SK-N-SH treated with all-trans-retinoic acid at 6 μM for 48 hours (cell line): ENCODE results near the gene PCSK5.

Experiments used
- ATAC-seq: fragments of 200-7000 bp; cut with Tn5 transposase; 3 replicates; pipeline ENCODE4 v1.9.1; 2020; ENCODE audit warnings: mild to moderate bottlenecking, moderate library complexity
- ARNTL ChIP-seq: fragments of 450-650 bp; formaldehyde crosslinking; IDR thresholded peaks from 2 replicates; pipeline ENCODE4 v1.5.0; 2020; ENCODE audit warnings: low read depth, mild to moderate bottlenecking, moderate library complexity, borderline replicate concordance
- BACH2 ChIP-seq: fragments of 250-450 bp; sonication (Bioruptor Pico); IDR thresholded peaks from 2 replicates; pipeline ENCODE4 v1.9.0; 2021; ENCODE audit warnings: mild to moderate bottlenecking, borderline replicate concordance
- CREB5 ChIP-seq: fragments of 250-450 bp; sonication (Bioruptor Pico); IDR thresholded peaks from 2 replicates; pipeline ENCODE4 v1.5.1; 2020; ENCODE audit warnings: low read depth, mild to moderate bottlenecking, moderate library complexity
- CSDC2 ChIP-seq: fragments of 250-450 bp; sonication (Bioruptor Pico); IDR thresholded peaks from 2 replicates; pipeline ENCODE4 v1.5.0; 2020; ENCODE audit warnings: mild to moderate bottlenecking, moderate library complexity
- CSRNP3 ChIP-seq: fragments of 250-450 bp; sonication (Bioruptor Pico); IDR thresholded peaks from 2 replicates; pipeline ENCODE4 v1.5.1; 2021; ENCODE audit warnings: mild to moderate bottlenecking, moderate library complexity
- ESRRG ChIP-seq: fragments of 250-450 bp; sonication (Bioruptor Pico); IDR thresholded peaks from 2 replicates; pipeline ENCODE4 v1.6.1; 2021; ENCODE audit warnings: mild to moderate bottlenecking
- GLIS3 ChIP-seq: fragments of 250-450 bp; sonication (Bioruptor Pico); IDR thresholded peaks from 2 replicates; pipeline ENCODE4 v1.5.0; 2020; ENCODE audit warnings: mild to moderate bottlenecking, moderate library complexity
- ISL1 ChIP-seq: fragments of 250-450 bp; sonication (Bioruptor Pico); IDR thresholded peaks from 2 replicates; pipeline ENCODE4 v2.1.2; 2022; ENCODE audit warnings: mild to moderate bottlenecking, moderate library complexity
- OSR1 ChIP-seq: fragments of 250-450 bp; sonication (Bioruptor Pico); IDR thresholded peaks from 2 replicates; pipeline ENCODE4 v1.8.0; 2022; ENCODE audit warnings: moderate library complexity, mild to moderate bottlenecking, inconsistent platforms
- PATZ1 ChIP-seq: fragments of 250-450 bp; sonication (Bioruptor Pico); IDR thresholded peaks from 2 replicates; pipeline ENCODE4 v1.8.0; 2020; ENCODE audit warnings: mild to moderate bottlenecking, moderate library complexity, borderline replicate concordance
- POU6F1 ChIP-seq: fragments of 250-450 bp; sonication (Bioruptor Pico); IDR thresholded peaks from 2 replicates; pipeline ENCODE4 v1.8.0; 2021; ENCODE audit warnings: low read depth, mild to moderate bottlenecking, moderate library complexity, borderline replicate concordance
- PPARA ChIP-seq: fragments of 250-450 bp; sonication (Bioruptor Pico); IDR thresholded peaks from 2 replicates; pipeline ENCODE4 v1.5.0; 2020; ENCODE audit warnings: mild to moderate bottlenecking, borderline replicate concordance
- RARB ChIP-seq: fragments of 250-450 bp; sonication (Bioruptor Pico); IDR thresholded peaks from 2 replicates; pipeline ENCODE4 v1.8.0; 2021; ENCODE audit warnings: mild to moderate bottlenecking, moderate library complexity
- SNAI2 ChIP-seq: fragments of 250-450 bp; sonication (Bioruptor Pico); IDR thresholded peaks from 2 replicates; pipeline ENCODE4 v1.5.0; 2020; ENCODE audit warnings: mild to moderate bottlenecking, moderate library complexity
- TOX ChIP-seq: fragments of 250-450 bp; sonication (Bioruptor Pico); IDR thresholded peaks from 2 replicates; pipeline ENCODE4 v1.8.0; 2021; ENCODE audit warnings: mild to moderate bottlenecking, moderate library complexity, borderline replicate concordance
- TSHZ2 ChIP-seq: fragments of 250-450 bp; sonication (Bioruptor Pico); IDR thresholded peaks from 2 replicates; pipeline ENCODE4 v1.5.0; 2020; ENCODE audit warnings: mild to moderate bottlenecking, moderate library complexity
- ZC3H10 ChIP-seq: fragments of 250-450 bp; sonication (Bioruptor Pico); IDR thresholded peaks from 2 replicates; pipeline ENCODE4 v1.5.1; 2021; ENCODE audit warnings: mild to moderate bottlenecking, moderate library complexity
- ZFP3 ChIP-seq: fragments of 250-450 bp; sonication (Bioruptor Pico); IDR thresholded peaks from 2 replicates; pipeline ENCODE4 v1.5.0; 2020; ENCODE audit warnings: mild to moderate bottlenecking, moderate library complexity
- ZNF565 ChIP-seq: fragments of 450-650 bp; formaldehyde crosslinking; conservative IDR thresholded peaks from 2 replicates; pipeline ENCODE4 v1.5.0; 2020; ENCODE audit warnings: low read depth, mild to moderate bottlenecking, moderate library complexity
- ZNF8 ChIP-seq: fragments of 450-650 bp; formaldehyde crosslinking; IDR thresholded peaks from 2 replicates; pipeline ENCODE4 v1.5.0; 2020; ENCODE audit warnings: mild to moderate bottlenecking, moderate library complexity

The PCSK5 gene

GRCh38 chr9:75990576-75991304, 100.3 kb downstream of the PCSK5 start (continued):
- TF ChIP-seq CREB5 (CRISPR knock-in tag) (no peak), PPARA (no peak), PATZ1 (CRISPR knock-in tag) (no peak), ESRRG (CRISPR knock-in tag) (no peak), GLIS3 (no peak), BACH2 (CRISPR knock-in tag) (no peak), OSR1 (CRISPR knock-in tag) (no peak), RARB (no peak), SNAI2 (CRISPR knock-in tag) (no peak), ISL1 (CRISPR knock-in tag) (no peak), ZC3H10 (no peak), TOX (no peak)
- TF ChIP-seq, all 23 proteins: peak for 0

GRCh38 chr9:75992482-75993206, 102.2 kb downstream of the PCSK5 start:
- ATAC-seq = no peak
- TF ChIP-seq CSRNP3 (no peak), ESRRG (CRISPR knock-in tag) (no peak), POU6F1 (CRISPR knock-in tag) (no peak), ZNF565 (CRISPR knock-in tag) (no peak), ARNTL (CRISPR knock-in tag) (no peak), TSHZ2 (CRISPR knock-in tag) (no peak), ZC3H10 (no peak), ZFP3 (CRISPR knock-in tag) (no peak), CSDC2 (CRISPR knock-in tag) (no peak), ISL1 (CRISPR knock-in tag) (no peak)

GRCh38 chr9:75993434-75993833, 103.0 kb downstream of the PCSK5 start:
- no peak for ATAC-seq
- TF ChIP-seq ZNF565 (CRISPR knock-in tag) (no peak), OSR1 (CRISPR knock-in tag) (no peak), SNAI2 (CRISPR knock-in tag) (no peak), ESRRG (CRISPR knock-in tag) (no peak), ZC3H10 (no peak), POU6F1 (CRISPR knock-in tag) (no peak), BACH2 (CRISPR knock-in tag) (no peak), ARNTL (CRISPR knock-in tag) (no peak), ZNF8 (CRISPR knock-in tag) (no peak), TSHZ2 (CRISPR knock-in tag) (no peak), ISL1 (CRISPR knock-in tag) (no peak)
